ENCODE measurements around the gene C1orf87. TPM values are rescaled to one million over a fixed set of nuclear protein-coding genes. Genes with fewer than 3 reads are reported as not detected.

Gene C1orf87
- total and polyA plus RNA-seq, 4 donors: not detected

GRCh38 chr1:59978026-59978425 lies 95.5 kb downstream of the C1orf87 start:
- H3K4me3 ChIP-seq (ENCODE audit: low read depth in 1 of 3, low read length in 3 of 3): no peak overlapping the region
- H3K4me1 ChIP-seq (ENCODE audit: control insufficient read depth in 4 of 4, insufficient read depth in 4 of 4, low read length in 3 of 4): no peaks in the 10 kb centered on the region
- no peak for DNase-seq (ENCODE audit: low spot score)
- H3K27ac ChIP-seq (ENCODE audit: low read depth in 1 of 2, low read length in 2 of 2): no peak overlapping the region
- 71% methylated on average over 1 of the region's 1 CpG for WGBS
- peaks cover 0 to 3% (median 0%) of the 10 kb centered on the region in 4 donors for H3K27me3 ChIP-seq (ENCODE audit: control insufficient read depth in 4 of 4, insufficient read depth in 4 of 4, low read length in 3 of 4)
- no peak for TF ChIP-seq FOXA2 (IDR thresholded peaks at IDR 0.05)
- no peak for TF ChIP-seq HNF4G (IDR thresholded peaks at IDR 0.05)
- TF ChIP-seq EGR1 (IDR thresholded peaks at IDR 0.05; ENCODE audit: low read depth in 2 of 2): no peak
- no peak for TF ChIP-seq RXRA (IDR thresholded peaks at IDR 0.05)
- TF ChIP-seq GABPA (IDR thresholded peaks at IDR 0.05 in 1 of 2, conservative IDR thresholded peaks at IDR 0.05 in 1 of 2): no peak
- no peak for TF ChIP-seq SP1 (IDR thresholded peaks at IDR 0.05)
- TF ChIP-seq YY1 (IDR thresholded peaks at IDR 0.05): no peak
- no peak for TF ChIP-seq REST (IDR thresholded peaks at IDR 0.05)
- TF ChIP-seq ZBTB33 (IDR thresholded peaks at IDR 0.05): no peak
- no peak overlapping the region for H3K9ac ChIP-seq (ENCODE audit: low read depth in 1 of 2, low read length in 2 of 2)
- H3K9me3 ChIP-seq (ENCODE audit: control insufficient read depth in 4 of 4, low read length in 3 of 4): no peaks in the 10 kb centered on the region
- no peaks in the 10 kb centered on the region for H3K36me3 ChIP-seq (ENCODE audit: control insufficient read depth in 4 of 4, insufficient read depth in 3 of 4, low read depth in 1 of 4, low read length in 3 of 4)

GRCh38 chr1:59977075-59977410 lies 96.5 kb downstream of the C1orf87 start:
- Histone ChIP-seq H3K9ac (ENCODE audit: low read depth in 1 of 2, low read length in 2 of 2) (no peak overlapping the region), H3K9me3 (ENCODE audit: control insufficient read depth in 4 of 4, low read length in 3 of 4) (no peaks in the 10 kb centered on the region), H3K36me3 (ENCODE audit: control insufficient read depth in 4 of 4, insufficient read depth in 3 of 4, low read depth in 1 of 4, low read length in 3 of 4) (no peaks in the 10 kb centered on the region), H3K27me3 (ENCODE audit: control insufficient read depth in 4 of 4, insufficient read depth in 4 of 4, low read length in 3 of 4) (peaks cover 0 to 3% (median 0%) of the 10 kb centered on the region in 4 donors), H3K4me3 (ENCODE audit: low read depth in 1 of 3, low read length in 3 of 3) (no peak overlapping the region), H3K4me1 (ENCODE audit: control insufficient read depth in 4 of 4, insufficient read depth in 4 of 4, low read length in 3 of 4) (no peaks in the 10 kb centered on the region), H3K27ac (ENCODE audit: low read depth in 1 of 2, low read length in 2 of 2) (no peak overlapping the region)
- no peak for DNase-seq (ENCODE audit: low spot score)
- WGBS: 73% methylated on average over 4 of the region's 4 CpGs
- TF ChIP-seq HNF4G (IDR thresholded peaks at IDR 0.05) (no peak), FOXA2 (IDR thresholded peaks at IDR 0.05) (no peak)

- Histone ChIP-seq H3K27ac (ENCODE audit: low read depth in 1 of 2, low read length in 2 of 2) (no peak overlapping the region), H3K9me3 (ENCODE audit: control insufficient read depth in 4 of 4, low read length in 3 of 4) (no peaks in the 10 kb centered on the region), H3K4me1 (ENCODE audit: control insufficient read depth in 4 of 4, insufficient read depth in 4 of 4, low read length in 3 of 4) (peaks cover 0 to 3% (median 1%) of the 10 kb centered on the region in 4 donors), H3K4me3 (ENCODE audit: low read depth in 1 of 3, low read length in 3 of 3) (no peak overlapping the region), H3K9ac (ENCODE audit: low read depth in 1 of 2, low read length in 2 of 2) (no peak overlapping the region), H3K36me3 (ENCODE audit: control insufficient read depth in 4 of 4, insufficient read depth in 3 of 4, low read depth in 1 of 4, low read length in 3 of 4) (no peaks in the 10 kb centered on the region), H3K27me3 (ENCODE audit: control insufficient read depth in 4 of 4, insufficient read depth in 4 of 4, low read length in 3 of 4) (peaks cover 0 to 3% (median 0%) of the 10 kb centered on the region in 4 donors)
- peak; percentile 75 for DNase-seq (ENCODE audit: low spot score)
- 36% methylated on average over 19 of the region's 19 CpGs for WGBS
- peak; percentile 81 for TF ChIP-seq CTCF (IDR thresholded peaks at IDR 0.05; ENCODE audit: low read depth, low read length, missing input control)
- no peak for TF ChIP-seq JUND (IDR thresholded peaks at IDR 0.05)
- peak; percentile 73 to 84 for TF ChIP-seq RAD21 (IDR thresholded peaks at IDR 0.05)
- no peak for TF ChIP-seq HNF4A (conservative IDR thresholded peaks at IDR 0.05)
Measured at GRCh38 chr1:59976194-59977074, 97.1 kb downstream of the C1orf87 start.
